ENCODE data around the gene SELENOI. TPM values are rescaled to one million over a fixed set of nuclear protein-coding genes. Genes with fewer than 3 reads are reported as not detected.
A peak's percentile ranks its signal among the peaks of the same experiment; 100 is the strongest.

The SELENOI gene
- total RNA-seq, 1 donor: 11.6 TPM

GRCh38 chr2:26384597-26384996 is 38.7 kb downstream of the SELENOI start:
- H2AFZ ChIP-seq (ENCODE audit: low read length): no peak overlapping the region
- no peaks in the 10 kb centered on the region for H3K9me3 ChIP-seq (ENCODE audit: low read depth, low read length)

GRCh38 chr2:26387189-26387588 is 41.2 kb downstream of the SELENOI start:
- Histone ChIP-seq H3K36me3 (ENCODE audit: insufficient read depth, low read length) (peaks cover 37% of the 10 kb centered on the region), H3K4me2 (ENCODE audit: insufficient read depth, low read length) (no peak overlapping the region), H4K20me1 (ENCODE audit: insufficient read depth, low read length) (no peaks in the 10 kb centered on the region), H3K4me3 (ENCODE audit: insufficient read depth, low read length) (no peak overlapping the region), H3K79me2 (ENCODE audit: insufficient read depth, low read length) (no peaks in the 10 kb centered on the region), H3K9me3 (ENCODE audit: low read depth, low read length) (no peaks in the 10 kb centered on the region), H2AFZ (ENCODE audit: low read length) (no peak overlapping the region), H3K4me1 (ENCODE audit: insufficient read depth, low read length) (no peaks in the 10 kb centered on the region), H3K27ac (ENCODE audit: low read depth, low read length) (no peak overlapping the region), H3K27me3 (ENCODE audit: insufficient read depth, low read length) (no peaks in the 10 kb centered on the region)
- no peak for DNase-seq (ENCODE audit: insufficient read length, low spot score, missing footprints)
- TF ChIP-seq CTCF (IDR thresholded peaks at IDR 0.05; ENCODE audit: extremely low read depth, low read depth, low read length): no peak

More at GRCh38 chr2:26384597-26384996, 38.7 kb downstream of the SELENOI start:
- Histone ChIP-seq H3K36me3 (ENCODE audit: insufficient read depth, low read length) (peaks cover 36% of the 10 kb centered on the region), H3K27me3 (ENCODE audit: insufficient read depth, low read length) (no peaks in the 10 kb centered on the region), H3K4me1 (ENCODE audit: insufficient read depth, low read length) (no peaks in the 10 kb centered on the region), H4K20me1 (ENCODE audit: insufficient read depth, low read length) (no peaks in the 10 kb centered on the region), H3K27ac (ENCODE audit: low read depth, low read length) (no peak overlapping the region), H3K4me3 (ENCODE audit: insufficient read depth, low read length) (no peak overlapping the region), H3K79me2 (ENCODE audit: insufficient read depth, low read length) (no peaks in the 10 kb centered on the region), H3K4me2 (ENCODE audit: insufficient read depth, low read length) (no peak overlapping the region)
- DNase-seq (ENCODE audit: insufficient read length, low spot score, missing footprints): peak; percentile 36
- TF ChIP-seq CTCF (IDR thresholded peaks at IDR 0.05; ENCODE audit: extremely low read depth, low read depth, low read length): no peak

GRCh38 chr2:26394694-26395093 is 48.8 kb downstream of the SELENOI start:
- H3K4me1 ChIP-seq (ENCODE audit: insufficient read depth, low read length): peaks cover 9% of the 10 kb centered on the region
- H4K20me1 ChIP-seq (ENCODE audit: insufficient read depth, low read length): peaks cover 10% of the 10 kb centered on the region
- no peak overlapping the region for H3K4me2 ChIP-seq (ENCODE audit: insufficient read depth, low read length)
- H3K4me3 ChIP-seq (ENCODE audit: insufficient read depth, low read length): no peak overlapping the region
- H3K27me3 ChIP-seq (ENCODE audit: insufficient read depth, low read length): no peaks in the 10 kb centered on the region
- peaks cover 6% of the 10 kb centered on the region for H3K36me3 ChIP-seq (ENCODE audit: insufficient read depth, low read length)
- H2AFZ ChIP-seq (ENCODE audit: low read length): no peak overlapping the region
- H3K79me2 ChIP-seq (ENCODE audit: insufficient read depth, low read length): no peaks in the 10 kb centered on the region
- no peak overlapping the region for H3K27ac ChIP-seq (ENCODE audit: low read depth, low read length)
- no peaks in the 10 kb centered on the region for H3K9me3 ChIP-seq (ENCODE audit: low read depth, low read length)
- no peak for DNase-seq (ENCODE audit: insufficient read length, low spot score, missing footprints)
- TF ChIP-seq CTCF (IDR thresholded peaks at IDR 0.05; ENCODE audit: extremely low read depth, low read depth, low read length): no peak

GRCh38 chr2:26395394-26395793 is 49.5 kb downstream of the SELENOI start:
- no peaks in the 10 kb centered on the region for H3K36me3 ChIP-seq (ENCODE audit: insufficient read depth, low read length)
- no peak for DNase-seq (ENCODE audit: insufficient read length, low spot score, missing footprints)

More at GRCh38 chr2:26395394-26395793, 49.5 kb downstream of the SELENOI start:
- no peaks in the 10 kb centered on the region for H3K79me2 ChIP-seq (ENCODE audit: insufficient read depth, low read length)
- H3K9me3 ChIP-seq (ENCODE audit: low read depth, low read length): no peaks in the 10 kb centered on the region
- H3K27me3 ChIP-seq (ENCODE audit: insufficient read depth, low read length): no peaks in the 10 kb centered on the region
- no peak overlapping the region for H2AFZ ChIP-seq (ENCODE audit: low read length)
- no peak for TF ChIP-seq CTCF (IDR thresholded peaks at IDR 0.05; ENCODE audit: extremely low read depth, low read depth, low read length)
- no peak overlapping the region for H3K27ac ChIP-seq (ENCODE audit: low read depth, low read length)
- H3K4me3 ChIP-seq (ENCODE audit: insufficient read depth, low read length): no peak overlapping the region
- H4K20me1 ChIP-seq (ENCODE audit: insufficient read depth, low read length): peaks cover 10% of the 10 kb centered on the region
- H3K4me2 ChIP-seq (ENCODE audit: insufficient read depth, low read length): no peak overlapping the region
- H3K4me1 ChIP-seq (ENCODE audit: insufficient read depth, low read length): peaks cover 9% of the 10 kb centered on the region

Measured in osteoblast (primary cell).